H1 (cell line): ENCODE measurements around the gene C3AR1. TPM values are rescaled to one million over a fixed set of nuclear protein-coding genes. Genes with fewer than 3 reads are reported as not detected.

Experiments
- CHD2 ChIP-seq: IDR thresholded peaks from 2 replicates; pipeline ENCODE4 v1.6.1; 2012; ENCODE audit warnings: low read length, improper control_type of control experiment
- JUN ChIP-seq: IDR thresholded peaks from 2 replicates; pipeline ENCODE4 v1.6.1; 2011; ENCODE audit warnings: low read depth, mild to moderate bottlenecking, improper control_type of control experiment, low read length
- KDM5A ChIP-seq: fragments of 200-600 bp; IDR thresholded peaks from 2 replicates; pipeline ENCODE4 v1.7.1; 2012; ENCODE audit warnings: mild to moderate bottlenecking, low read length, inconsistent platforms, mixed read lengths
- PHF8 ChIP-seq: fragments of 200-600 bp; sonication (generic); conservative IDR thresholded peaks from 2 replicates; pipeline ENCODE4 v1.7.1; 2012; ENCODE audit warnings: low read depth, mild to moderate bottlenecking, inconsistent platforms, low read length, moderate library complexity
- POLR2AphosphoS5 ChIP-seq: IDR thresholded peaks from 2 replicates; pipeline ENCODE4 v1.6.1; 2011; ENCODE audit warnings: low read depth, low read length
- SP2 ChIP-seq: IDR thresholded peaks from 2 replicates; pipeline ENCODE4 v1.6.1; 2012; ENCODE audit warnings: mild to moderate bottlenecking, low read length, inconsistent platforms
- SP4 ChIP-seq: IDR thresholded peaks from 2 replicates; pipeline ENCODE4 v1.6.1; 2012; ENCODE audit warnings: low read length, inconsistent platforms
- SRF ChIP-seq: IDR thresholded peaks from 2 replicates; pipeline ENCODE4 v1.6.1; 2011; ENCODE audit warnings: mild to moderate bottlenecking, low read depth, low read length, moderate library complexity
- ZNF274 ChIP-seq: IDR thresholded peaks from 2 replicates; pipeline ENCODE4 v1.7.0; 2012; ENCODE audit warnings: low read length, borderline replicate concordance; ENCODE audit errors: extremely low read depth
- polyA plus RNA-seq, 7 experiments: library from polyadenylated mRNA; depleted of rRNA in 3 of 7; stranded (reverse) in 5 of 7; unstranded in 2 of 7; fragments of >200 nt in 5 of 7; fragments of 200-250 nt in 2 of 7; gene quantifications; 1 replicate in 5 of 7; 2 replicates in 1 of 7; 4 replicates in 1 of 7; pipeline versions ENCODE4 v1.2.1 to v1.2.3, GENCODE V29; 2011 to 2013; ENCODE audit warnings: missing spikeins in 2 of 7, mixed read lengths in 2 of 7
- total RNA-seq: library from RNA; stranded (reverse); fragmentation: NEBNext Ultra II Directional; extraction: Animal tissue kit (Norgen Biotek cat#: 25700); gene quantifications from 2 replicates; pipeline ENCODE4 v1.2.1, GENCODE V29; 2021
- TF ChIP-seq, protein P1 (sequence below): fragments of 300-600 bp; sonication (generic); IDR thresholded peaks from 2 replicates; pipeline ENCODE4 v1.7.1; 2012; ENCODE audit warnings: low read length, moderate library complexity, mild to moderate bottlenecking, inconsistent platforms; ENCODE audit not compliant: insufficient replicate concordance
- TF ChIP-seq, protein P2 (sequence below): IDR thresholded peaks from 2 replicates; pipeline ENCODE4 v1.6.1; 2012; ENCODE audit warnings: inconsistent platforms

The C3AR1 gene
- total and polyA plus RNA-seq, 2 of the 8 experiments (the other 6 are each of a cell fraction or from before 2014, with no cell fraction given): not detected

DNA sequence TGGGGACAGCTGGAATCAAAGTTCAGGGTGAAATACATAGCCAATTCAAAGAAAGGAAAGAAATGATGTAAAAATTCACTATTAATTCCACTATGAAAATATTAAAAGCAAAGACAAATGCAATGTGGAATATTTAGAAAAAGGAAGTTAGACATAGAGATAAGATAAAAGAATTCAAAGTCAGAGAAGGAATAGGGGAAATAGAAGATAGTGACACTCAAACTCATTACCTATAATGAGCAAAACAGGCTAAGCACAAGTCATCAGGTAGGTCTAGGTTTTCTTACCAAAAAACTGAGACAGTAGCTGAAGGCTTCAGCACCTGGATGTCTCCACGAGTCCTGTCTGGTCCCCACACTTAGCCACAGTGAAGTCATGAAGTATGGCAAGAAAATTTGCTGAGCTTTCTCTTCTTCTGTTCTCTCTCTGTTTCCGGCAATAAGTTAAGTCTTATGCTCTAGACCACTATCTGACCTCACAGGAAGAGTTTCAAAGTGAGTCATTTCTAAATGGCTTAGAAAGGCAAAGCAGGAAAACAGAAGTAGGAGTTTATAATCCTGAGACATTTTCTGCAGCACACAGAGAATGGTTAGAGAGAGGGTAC lies at the start of gene C3AR1 (continued):
- TF ChIP-seq, protein P1, sequence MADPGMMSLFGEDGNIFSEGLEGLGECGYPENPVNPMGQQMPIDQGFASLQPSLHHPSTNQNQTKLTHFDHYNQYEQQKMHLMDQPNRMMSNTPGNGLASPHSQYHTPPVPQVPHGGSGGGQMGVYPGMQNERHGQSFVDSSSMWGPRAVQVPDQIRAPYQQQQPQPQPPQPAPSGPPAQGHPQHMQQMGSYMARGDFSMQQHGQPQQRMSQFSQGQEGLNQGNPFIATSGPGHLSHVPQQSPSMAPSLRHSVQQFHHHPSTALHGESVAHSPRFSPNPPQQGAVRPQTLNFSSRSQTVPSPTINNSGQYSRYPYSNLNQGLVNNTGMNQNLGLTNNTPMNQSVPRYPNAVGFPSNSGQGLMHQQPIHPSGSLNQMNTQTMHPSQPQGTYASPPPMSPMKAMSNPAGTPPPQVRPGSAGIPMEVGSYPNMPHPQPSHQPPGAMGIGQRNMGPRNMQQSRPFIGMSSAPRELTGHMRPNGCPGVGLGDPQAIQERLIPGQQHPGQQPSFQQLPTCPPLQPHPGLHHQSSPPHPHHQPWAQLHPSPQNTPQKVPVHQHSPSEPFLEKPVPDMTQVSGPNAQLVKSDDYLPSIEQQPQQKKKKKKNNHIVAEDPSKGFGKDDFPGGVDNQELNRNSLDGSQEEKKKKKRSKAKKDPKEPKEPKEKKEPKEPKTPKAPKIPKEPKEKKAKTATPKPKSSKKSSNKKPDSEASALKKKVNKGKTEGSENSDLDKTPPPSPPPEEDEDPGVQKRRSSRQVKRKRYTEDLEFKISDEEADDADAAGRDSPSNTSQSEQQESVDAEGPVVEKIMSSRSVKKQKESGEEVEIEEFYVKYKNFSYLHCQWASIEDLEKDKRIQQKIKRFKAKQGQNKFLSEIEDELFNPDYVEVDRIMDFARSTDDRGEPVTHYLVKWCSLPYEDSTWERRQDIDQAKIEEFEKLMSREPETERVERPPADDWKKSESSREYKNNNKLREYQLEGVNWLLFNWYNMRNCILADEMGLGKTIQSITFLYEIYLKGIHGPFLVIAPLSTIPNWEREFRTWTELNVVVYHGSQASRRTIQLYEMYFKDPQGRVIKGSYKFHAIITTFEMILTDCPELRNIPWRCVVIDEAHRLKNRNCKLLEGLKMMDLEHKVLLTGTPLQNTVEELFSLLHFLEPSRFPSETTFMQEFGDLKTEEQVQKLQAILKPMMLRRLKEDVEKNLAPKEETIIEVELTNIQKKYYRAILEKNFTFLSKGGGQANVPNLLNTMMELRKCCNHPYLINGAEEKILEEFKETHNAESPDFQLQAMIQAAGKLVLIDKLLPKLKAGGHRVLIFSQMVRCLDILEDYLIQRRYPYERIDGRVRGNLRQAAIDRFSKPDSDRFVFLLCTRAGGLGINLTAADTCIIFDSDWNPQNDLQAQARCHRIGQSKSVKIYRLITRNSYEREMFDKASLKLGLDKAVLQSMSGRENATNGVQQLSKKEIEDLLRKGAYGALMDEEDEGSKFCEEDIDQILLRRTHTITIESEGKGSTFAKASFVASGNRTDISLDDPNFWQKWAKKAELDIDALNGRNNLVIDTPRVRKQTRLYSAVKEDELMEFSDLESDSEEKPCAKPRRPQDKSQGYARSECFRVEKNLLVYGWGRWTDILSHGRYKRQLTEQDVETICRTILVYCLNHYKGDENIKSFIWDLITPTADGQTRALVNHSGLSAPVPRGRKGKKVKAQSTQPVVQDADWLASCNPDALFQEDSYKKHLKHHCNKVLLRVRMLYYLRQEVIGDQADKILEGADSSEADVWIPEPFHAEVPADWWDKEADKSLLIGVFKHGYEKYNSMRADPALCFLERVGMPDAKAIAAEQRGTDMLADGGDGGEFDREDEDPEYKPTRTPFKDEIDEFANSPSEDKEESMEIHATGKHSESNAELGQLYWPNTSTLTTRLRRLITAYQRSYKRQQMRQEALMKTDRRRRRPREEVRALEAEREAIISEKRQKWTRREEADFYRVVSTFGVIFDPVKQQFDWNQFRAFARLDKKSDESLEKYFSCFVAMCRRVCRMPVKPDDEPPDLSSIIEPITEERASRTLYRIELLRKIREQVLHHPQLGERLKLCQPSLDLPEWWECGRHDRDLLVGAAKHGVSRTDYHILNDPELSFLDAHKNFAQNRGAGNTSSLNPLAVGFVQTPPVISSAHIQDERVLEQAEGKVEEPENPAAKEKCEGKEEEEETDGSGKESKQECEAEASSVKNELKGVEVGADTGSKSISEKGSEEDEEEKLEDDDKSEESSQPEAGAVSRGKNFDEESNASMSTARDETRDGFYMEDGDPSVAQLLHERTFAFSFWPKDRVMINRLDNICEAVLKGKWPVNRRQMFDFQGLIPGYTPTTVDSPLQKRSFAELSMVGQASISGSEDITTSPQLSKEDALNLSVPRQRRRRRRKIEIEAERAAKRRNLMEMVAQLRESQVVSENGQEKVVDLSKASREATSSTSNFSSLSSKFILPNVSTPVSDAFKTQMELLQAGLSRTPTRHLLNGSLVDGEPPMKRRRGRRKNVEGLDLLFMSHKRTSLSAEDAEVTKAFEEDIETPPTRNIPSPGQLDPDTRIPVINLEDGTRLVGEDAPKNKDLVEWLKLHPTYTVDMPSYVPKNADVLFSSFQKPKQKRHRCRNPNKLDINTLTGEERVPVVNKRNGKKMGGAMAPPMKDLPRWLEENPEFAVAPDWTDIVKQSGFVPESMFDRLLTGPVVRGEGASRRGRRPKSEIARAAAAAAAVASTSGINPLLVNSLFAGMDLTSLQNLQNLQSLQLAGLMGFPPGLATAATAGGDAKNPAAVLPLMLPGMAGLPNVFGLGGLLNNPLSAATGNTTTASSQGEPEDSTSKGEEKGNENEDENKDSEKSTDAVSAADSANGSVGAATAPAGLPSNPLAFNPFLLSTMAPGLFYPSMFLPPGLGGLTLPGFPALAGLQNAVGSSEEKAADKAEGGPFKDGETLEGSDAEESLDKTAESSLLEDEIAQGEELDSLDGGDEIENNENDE: no peak
- TF ChIP-seq CHD2 (no peak), SRF (no peak), SP2 (no peak), ZNF274 (no peak), KDM5A (no peak), JUN (no peak), SP4 (no peak), POLR2AphosphoS5 (no peak), PHF8 (no peak)
- TF ChIP-seq, protein P2, sequence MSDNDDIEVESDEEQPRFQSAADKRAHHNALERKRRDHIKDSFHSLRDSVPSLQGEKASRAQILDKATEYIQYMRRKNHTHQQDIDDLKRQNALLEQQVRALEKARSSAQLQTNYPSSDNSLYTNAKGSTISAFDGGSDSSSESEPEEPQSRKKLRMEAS: no peak
